GM21360 (cell line): Measurements from ENCODE around the gene ZNF541.

Experiments
- ATAC-seq: cut with Tn5 transposase; IDR thresholded peaks from one replicate; pipeline ENCODE4 v1.9.1; 2021; ENCODE audit warnings: mild to moderate bottlenecking, moderate library complexity; ENCODE audit not compliant: unreplicated experiment

ZNF541 gene

GRCh38 chr19:47547199-47547598, 25.7 kb downstream of the ZNF541 start:
- no peak for ATAC-seq

- ATAC-seq, result no peak
Observed at GRCh38 chr19:47545061-47545948, 27.6 kb downstream of the ZNF541 start.

GRCh38 chr19:47544476-47544875, 28.5 kb downstream of the ZNF541 start:
- ATAC-seq, result no peak

GRCh38 chr19:47544075-47544474, 28.9 kb downstream of the ZNF541 start:
- no peak for ATAC-seq

- ATAC-seq, result no peak
Observed at GRCh38 chr19:47542030-47542475, 30.9 kb downstream of the ZNF541 start.

- ATAC-seq, result no peak
Observed at GRCh38 chr19:47541518-47541917, 31.4 kb downstream of the ZNF541 start.

- no peak for ATAC-seq
Observed at GRCh38 chr19:47540748-47541147, 32.2 kb downstream of the ZNF541 start.

GRCh38 chr19:47539747-47540311, 33.1 kb downstream of the ZNF541 start:
- ATAC-seq, result no peak

- no peak for ATAC-seq
Observed at GRCh38 chr19:47538812-47539211, 34.1 kb downstream of the ZNF541 start.

- ATAC-seq, result no peak
Observed at GRCh38 chr19:47537493-47537892, 35.5 kb downstream of the ZNF541 start.

- no peak for ATAC-seq
Observed at GRCh38 chr19:47534628-47535027, 38.3 kb downstream of the ZNF541 start.

GRCh38 chr19:47531640-47532387, 41.1 kb downstream of the ZNF541 start:
- ATAC-seq, result no peak

- ATAC-seq, result no peak
Observed at GRCh38 chr19:47529018-47529742, 43.8 kb downstream of the ZNF541 start.

- ATAC-seq, result no peak
Observed at GRCh38 chr19:47526798-47527197, 46.1 kb downstream of the ZNF541 start.

GRCh38 chr19:47523473-47523872, 49.5 kb downstream of the ZNF541 start:
- ATAC-seq, result no peak
